GM21423 (cell line): Measurements from ENCODE around the gene C6orf163.
"Not testable (repeated sequence)": the region's sequence is repeated elsewhere in the genome, so short reads cannot be mapped to it uniquely, and the experiment has no call there.

Source experiments
- ATAC-seq: cut with Tn5 transposase; IDR thresholded peaks from one replicate; pipeline ENCODE4 v1.9.1; 2021; ENCODE audit warnings: mild to moderate bottlenecking, moderate library complexity; ENCODE audit not compliant: unreplicated experiment

Gene C6orf163

GRCh38 chr6:87344731-87345130 lies at the start of gene C6orf163:
Gene C6orf163, plus strand, starts transcription at chr6:87344813. Its CDS starts 287 bp downstream, at chr6:87345100.
- no peak for ATAC-seq

GRCh38 chr6:87297119-87297518 lies 47.5 kb upstream of the C6orf163 start:
- ATAC-seq = no peak

DNA sequence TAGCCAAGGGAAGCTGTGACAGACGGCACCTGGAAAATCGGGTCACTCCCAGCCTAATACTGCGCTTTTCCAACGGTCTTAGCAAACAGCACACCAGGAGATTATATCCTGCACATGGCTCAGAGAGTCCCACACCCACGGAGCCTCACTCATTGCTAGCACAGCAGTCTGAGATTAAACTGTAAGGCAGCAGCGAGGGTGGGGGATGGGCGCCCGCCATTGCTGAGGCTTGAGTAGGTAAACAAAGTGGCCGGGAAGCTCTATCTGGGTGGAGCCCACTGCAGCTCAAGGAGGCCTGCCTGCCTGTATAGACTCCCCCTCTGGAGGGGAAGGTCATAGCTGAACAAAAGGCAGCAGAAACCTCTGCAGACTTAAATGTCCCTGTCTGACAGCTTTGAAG lies 43.3 kb upstream of the C6orf163 start:
- not testable (repeated sequence) for ATAC-seq

DNA sequence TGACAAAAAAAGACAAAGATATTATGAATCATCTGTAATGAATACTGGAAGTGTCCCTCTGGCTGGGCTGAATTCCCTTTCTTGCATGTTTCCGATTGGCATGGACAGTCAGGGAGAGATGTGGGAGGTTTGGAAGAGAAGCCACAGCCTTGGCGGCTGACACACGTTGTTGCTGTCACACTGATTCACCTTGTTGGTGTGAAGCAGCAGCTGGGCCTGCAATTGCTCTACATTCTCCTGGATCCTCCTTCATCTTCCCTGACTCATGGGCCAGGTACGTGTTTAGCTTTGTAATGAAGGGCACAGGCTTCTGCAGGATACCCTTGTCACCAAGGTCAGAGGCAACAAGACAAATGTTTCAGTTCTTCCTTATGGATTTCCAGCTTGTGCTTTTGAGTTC lies 35.6 kb upstream of the C6orf163 start:
- ATAC-seq = no peak

- ATAC-seq = no peak
Observed at GRCh38 chr6:87312860-87313259, 31.8 kb upstream of the C6orf163 start.

DNA sequence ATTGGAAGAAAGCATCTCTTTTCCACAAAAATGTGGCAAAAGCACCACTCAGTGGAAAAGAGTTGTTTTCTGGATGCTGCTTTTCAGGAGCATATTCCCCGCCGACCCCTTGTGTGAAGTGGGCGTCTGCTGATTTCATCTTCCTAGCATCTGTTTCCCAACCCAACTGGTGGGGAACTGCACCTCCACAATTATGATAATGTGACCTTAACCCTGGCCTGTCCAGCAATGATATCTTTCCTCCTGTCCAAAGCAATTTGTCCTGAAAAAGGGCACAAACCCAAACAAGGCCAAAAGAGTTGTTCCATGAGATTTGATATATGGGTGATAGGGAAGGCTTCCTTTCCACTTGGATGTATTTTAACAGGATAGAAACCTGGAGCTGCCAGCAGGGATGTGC lies 29.5 kb upstream of the C6orf163 start:
- ATAC-seq = no peak

- ATAC-seq = no peak
Observed at GRCh38 chr6:87319271-87319987, 25.2 kb upstream of the C6orf163 start.

- peak; percentile 99 for ATAC-seq
Observed at GRCh38 chr6:87322304-87323212, 22.1 kb upstream of the C6orf163 start, which contains the start of gene SMIM8. Gene SMIM8, plus strand, starts transcription at chr6:87322588. Its CDS starts 14,444 bp downstream, at chr6:87337032.

DNA sequence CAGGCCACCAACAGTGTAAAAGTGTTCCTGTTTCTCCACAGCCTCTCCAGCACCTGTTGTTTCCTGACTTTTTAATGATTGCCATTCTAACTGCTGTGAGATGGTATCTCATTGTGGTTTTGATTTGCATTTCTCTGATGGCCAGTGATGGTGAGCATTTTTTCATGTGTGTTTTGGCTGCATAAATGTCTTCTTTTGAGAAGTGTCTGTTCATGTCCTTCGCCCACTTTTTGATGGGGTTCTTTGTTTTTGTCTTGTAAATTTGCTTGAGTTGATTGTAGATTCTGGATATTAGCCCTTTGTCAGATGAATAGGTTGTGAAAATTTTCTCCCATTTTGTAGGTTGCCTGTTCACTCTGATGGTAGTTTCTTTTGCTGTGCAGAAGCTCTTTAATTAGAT lies 20.7 kb upstream of the C6orf163 start:
- ATAC-seq = not testable (repeated sequence)

DNA sequence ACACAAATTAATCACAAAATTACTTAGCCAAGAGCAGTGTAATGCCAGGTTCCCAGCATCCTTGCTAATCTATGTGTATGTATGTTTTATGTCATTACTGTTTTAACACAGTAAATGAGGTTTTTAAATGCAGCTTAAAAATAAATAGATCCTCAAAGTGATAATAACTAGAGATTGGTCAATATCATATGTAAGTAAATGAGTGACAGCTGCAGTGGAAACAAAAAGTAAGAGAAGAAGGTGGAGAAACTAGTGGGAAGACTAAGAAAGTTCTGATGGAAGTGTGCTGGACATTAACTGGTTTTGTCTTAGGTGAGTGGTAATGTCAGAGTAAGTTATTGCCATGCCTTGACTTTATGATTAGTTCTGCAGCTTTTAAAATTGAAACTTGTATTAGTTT lies 13.7 kb upstream of the C6orf163 start:
- ATAC-seq = no peak

DNA sequence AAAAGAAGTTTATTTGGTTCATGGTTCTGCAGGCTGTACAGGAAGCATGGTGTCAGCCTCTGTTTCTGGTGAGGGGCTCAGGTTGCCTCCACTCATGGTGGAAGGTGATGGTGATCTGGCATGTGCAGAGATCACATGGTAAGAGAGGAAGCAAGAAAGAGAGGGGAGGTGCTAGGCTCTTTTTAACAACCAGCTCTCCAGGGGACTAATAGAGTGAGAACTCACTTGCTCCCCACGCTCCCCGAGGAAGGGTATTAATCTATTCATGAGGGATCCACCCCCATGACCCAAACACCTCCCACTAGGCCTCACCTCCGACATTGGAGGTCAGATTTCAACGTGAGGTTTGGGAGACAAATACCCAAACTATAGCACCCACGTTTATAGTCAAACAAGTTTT lies 11.6 kb upstream of the C6orf163 start:
- no peak for ATAC-seq

GRCh38 chr6:87333591-87334181 lies 10.9 kb upstream of the C6orf163 start:
- no peak for ATAC-seq

GRCh38 chr6:87334683-87335082 lies 9.9 kb upstream of the C6orf163 start:
- ATAC-seq = no peak

DNA sequence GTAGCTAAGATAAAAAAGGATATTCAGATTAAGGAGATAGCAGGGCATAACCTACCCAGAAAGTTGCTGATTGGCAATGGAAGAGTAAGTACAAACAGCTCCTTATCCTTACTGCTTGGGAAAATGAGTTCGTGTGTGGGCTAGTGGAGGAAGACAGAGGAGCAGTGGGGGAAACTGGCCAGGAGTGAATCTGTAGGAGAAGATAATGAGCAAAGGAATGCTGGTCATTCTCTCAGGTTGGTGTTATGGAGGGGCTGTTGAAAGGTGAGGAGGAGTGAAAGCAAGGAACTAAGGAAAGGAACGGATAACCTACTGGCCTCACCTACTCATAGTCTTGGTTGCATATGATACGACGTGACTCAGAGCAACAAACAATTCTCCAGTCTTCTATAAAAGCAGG lies 8.2 kb upstream of the C6orf163 start:
- ATAC-seq = no peak

GRCh38 chr6:87340230-87340629 lies 4.4 kb upstream of the C6orf163 start:
- ATAC-seq = no peak

- ATAC-seq = no peak
Observed at GRCh38 chr6:87341158-87341557, 3.5 kb upstream of the C6orf163 start.

GRCh38 chr6:87341899-87342298 lies 2.7 kb upstream of the C6orf163 start:
- ATAC-seq = peak; percentile 86

GRCh38 chr6:87342829-87343228 lies 1.8 kb upstream of the C6orf163 start:
- no peak for ATAC-seq

GRCh38 chr6:87346700-87347099 lies 2.1 kb downstream of the C6orf163 start:
- no peak for ATAC-seq

- ATAC-seq = no peak
Observed at GRCh38 chr6:87349896-87350295, 5.3 kb downstream of the C6orf163 start.

DNA sequence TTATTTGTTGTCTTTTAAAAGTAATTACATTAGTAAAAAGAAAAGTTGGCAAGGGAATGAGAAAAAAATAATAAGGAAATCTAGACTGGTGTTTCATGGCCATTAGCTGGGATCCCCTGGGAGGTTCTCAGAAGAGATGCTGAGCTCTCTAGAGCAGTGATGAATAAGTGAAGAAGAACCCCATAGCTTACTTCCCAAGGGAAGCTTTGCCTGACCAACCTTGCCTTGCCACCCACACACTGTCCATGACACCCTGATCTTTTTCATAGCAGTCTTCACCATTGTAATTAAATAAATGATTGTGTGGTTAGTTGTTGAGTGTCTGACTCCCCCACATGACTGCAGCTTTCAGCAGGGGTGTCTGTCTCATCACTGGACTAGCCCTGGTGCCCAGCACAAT lies 5.9 kb downstream of the C6orf163 start:
- no peak for ATAC-seq

GRCh38 chr6:87351583-87351982 lies 7.0 kb downstream of the C6orf163 start:
- no peak for ATAC-seq
